ENCODE results near the gene AHRR.

DNA sequence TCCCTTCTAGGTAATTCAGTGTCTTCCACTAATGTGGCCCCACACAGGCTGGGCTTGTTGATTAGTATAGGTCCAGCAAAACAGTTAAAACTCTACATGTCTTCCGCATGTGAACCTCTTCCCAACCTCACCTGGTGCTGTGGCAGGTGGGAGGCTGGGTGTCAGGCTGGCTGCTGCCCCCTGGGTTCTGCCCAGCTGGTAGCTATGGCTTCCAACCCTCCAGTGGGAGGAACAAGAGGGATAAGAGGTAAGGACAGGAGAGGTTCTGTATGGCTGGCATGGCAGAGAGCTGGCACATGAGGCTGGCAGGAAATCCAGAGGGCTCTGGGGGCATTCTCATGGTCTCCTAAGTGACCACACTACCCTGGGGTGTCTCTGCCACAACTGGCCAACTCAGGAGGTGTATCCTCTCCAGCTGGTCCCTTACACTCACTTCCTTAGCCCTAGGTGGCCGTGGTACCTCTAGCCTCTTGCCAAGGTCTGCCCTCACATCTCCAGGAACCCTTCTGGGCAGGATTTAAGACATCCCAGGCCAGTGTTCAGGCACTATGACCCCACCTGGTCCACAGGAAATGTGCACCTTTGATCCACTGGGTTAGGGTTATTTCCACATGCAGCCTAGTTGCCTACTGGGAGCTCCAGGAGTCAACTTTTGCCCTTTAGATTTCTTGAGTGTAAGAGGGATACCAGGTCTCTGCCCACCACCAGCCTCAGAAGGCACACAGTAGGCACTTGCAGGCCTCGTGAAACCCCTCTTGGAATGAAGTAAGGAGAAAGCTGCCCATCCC lies 41.7 kb downstream of the AHRR start:
- TF ChIP-seq, protein P1, sequence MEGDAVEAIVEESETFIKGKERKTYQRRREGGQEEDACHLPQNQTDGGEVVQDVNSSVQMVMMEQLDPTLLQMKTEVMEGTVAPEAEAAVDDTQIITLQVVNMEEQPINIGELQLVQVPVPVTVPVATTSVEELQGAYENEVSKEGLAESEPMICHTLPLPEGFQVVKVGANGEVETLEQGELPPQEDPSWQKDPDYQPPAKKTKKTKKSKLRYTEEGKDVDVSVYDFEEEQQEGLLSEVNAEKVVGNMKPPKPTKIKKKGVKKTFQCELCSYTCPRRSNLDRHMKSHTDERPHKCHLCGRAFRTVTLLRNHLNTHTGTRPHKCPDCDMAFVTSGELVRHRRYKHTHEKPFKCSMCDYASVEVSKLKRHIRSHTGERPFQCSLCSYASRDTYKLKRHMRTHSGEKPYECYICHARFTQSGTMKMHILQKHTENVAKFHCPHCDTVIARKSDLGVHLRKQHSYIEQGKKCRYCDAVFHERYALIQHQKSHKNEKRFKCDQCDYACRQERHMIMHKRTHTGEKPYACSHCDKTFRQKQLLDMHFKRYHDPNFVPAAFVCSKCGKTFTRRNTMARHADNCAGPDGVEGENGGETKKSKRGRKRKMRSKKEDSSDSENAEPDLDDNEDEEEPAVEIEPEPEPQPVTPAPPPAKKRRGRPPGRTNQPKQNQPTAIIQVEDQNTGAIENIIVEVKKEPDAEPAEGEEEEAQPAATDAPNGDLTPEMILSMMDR (IDR thresholded peaks at IDR 0.05): no peak
- TF ChIP-seq POLR2A (IDR thresholded peaks at IDR 0.05) (no peak), POLR2AphosphoS5 (IDR thresholded peaks at IDR 0.05; ENCODE audit: insufficient read depth in 1 of 2, low read depth in 1 of 2) (no peak)
